Naive thymus-derived CD4-positive, alpha-beta T cell (primary cell): Measurements from ENCODE around the gene C4orf33. TPM values are rescaled to one million over a fixed set of nuclear protein-coding genes. Genes with fewer than 3 reads are reported as not detected.

Experiments
- polyA plus RNA-seq, 2 donors: library from polyadenylated mRNA; unstranded; fragments of 300-500 nt; fragmentation: Illumina TruSeq; gene quantifications; one replicate each; pipeline ENCODE4 v1.2.3, GENCODE V29; 2021
- total RNA-seq, 6 experiments: library from RNA in 5 of 6; stranded (reverse) in 5 of 6; gene quantifications; 1 replicate in 5 of 6; 2 replicates in 1 of 6; pipeline ENCODE4 v1.2.3 and lab custom pipeline; 2021 to 2026

C4orf33 gene
- total and polyA plus RNA-seq, 7 experiments from 2014 or later: 5.3 to 18.3 (median 9.3) TPM

Other genes starting within 250 kb of the C4orf33 start
- 10 to 100 TPM; 21.4 to 36.4 (median 26.9) TPM for gene SCLT1, start 2.6 kb upstream of the C4orf33 start, total RNA-seq
- gene SCLT1, start 2.6 kb upstream of the C4orf33 start, polyA plus RNA-seq: 1 to 10 TPM; 5.9 to 7.0 TPM